Hematopoietic multipotent progenitor cell treated with erythropoietin and hydrocortisone succinate and interleukin-3 and kit ligand, for 15 days (in vitro differentiated cells): ENCODE measurements around the gene PER1.

ENCODE experiments used
- DNase-seq: peaks from one replicate; pipeline ENCODE4 v3.0.0-alpha.2; 2015; ENCODE audit warnings: low spot score

The PER1 gene

DNA sequence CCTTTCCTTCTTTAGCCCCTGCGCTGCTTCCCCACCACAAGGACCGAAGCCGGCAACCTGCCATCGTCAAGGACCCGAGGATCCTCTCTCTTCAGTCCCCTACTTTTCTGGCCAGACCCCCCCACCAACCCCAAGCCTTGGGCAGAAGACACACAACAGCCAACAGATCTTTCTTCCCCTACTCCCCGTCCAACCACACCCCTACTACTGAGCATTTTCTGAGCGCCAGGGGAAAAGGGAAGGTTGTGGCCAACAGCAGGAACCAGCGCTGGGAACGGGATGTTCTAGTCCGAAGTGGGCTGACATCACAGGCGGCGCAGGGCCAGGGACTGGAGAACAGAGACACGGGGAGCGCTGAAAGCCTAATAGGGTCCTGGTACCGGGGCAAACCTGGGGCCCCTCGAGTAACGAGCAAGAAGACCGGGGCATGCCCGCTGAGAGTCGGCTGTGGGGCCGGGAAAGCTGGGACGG, 528 bp downstream of the PER1 start:
- no peak for DNase-seq

DNA sequence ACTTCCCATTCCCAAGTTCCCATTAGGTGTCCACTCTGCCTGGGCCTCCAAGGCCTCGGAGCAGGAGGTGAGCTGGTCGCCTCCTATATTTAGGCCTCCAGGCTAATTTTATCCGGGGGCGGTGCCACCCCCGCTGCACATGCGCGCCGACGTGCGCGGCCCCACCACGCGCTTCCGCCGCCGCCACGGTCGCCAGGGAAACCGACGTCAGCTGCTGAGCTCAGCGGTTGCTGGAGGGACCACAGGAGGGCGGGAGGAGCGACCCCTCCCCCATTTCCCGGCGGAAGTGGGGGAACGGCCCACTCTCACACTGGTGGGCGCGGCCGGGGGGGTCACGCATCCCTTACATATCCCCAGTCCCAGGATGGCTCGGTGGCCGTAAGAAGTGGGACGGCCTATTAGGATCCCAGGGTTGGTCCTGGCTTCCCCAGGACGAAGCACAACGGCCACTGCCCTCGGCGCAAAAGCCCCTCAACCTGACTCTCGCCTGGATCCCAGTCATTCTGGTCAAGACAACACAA, 1.0 kb downstream of the PER1 start:
- peak; percentile 68 for DNase-seq

DNA sequence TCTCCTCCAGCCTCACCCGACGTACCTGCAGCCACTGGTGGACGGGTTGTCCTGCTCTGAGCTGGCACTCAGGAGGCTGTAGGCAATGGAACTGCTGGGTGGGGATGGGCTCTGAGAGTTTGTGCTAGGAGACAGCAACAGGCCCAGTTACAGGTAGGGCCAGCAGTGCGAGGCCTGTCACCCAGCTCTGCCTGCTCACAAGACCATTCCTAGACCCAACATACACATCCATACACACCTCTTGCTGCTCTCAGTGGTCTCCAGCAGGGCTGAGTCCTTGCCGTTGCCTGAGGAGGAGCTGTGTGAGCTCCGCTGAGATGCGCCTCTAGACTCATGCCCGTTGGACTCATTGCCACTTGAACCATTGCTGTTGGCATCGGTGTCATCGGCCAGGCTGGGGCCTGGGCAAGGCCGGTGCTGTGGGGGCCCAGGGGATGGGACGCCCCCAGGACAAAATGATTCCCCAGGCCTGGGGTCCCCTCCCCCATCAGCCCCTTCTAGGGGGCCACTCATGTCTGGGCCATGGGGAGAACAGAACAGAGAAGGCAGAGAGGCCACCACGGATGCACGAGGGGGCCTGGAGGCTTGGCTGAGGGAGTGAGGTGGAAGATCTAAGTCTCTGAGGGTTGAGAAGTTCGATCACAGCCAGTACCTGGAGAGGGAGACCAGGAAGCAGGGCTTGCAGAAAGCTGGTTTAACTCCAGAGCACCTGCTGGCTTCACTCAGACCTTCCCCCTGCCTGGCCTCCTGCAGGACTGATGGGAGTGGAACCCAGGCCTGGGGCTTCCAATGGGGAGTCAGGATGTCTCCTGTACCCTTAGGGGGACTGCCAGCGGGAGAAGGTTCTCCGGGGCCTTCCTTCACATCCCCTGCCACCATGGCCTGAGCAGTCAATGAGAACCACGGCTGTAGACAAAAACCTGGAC, 1.7 kb downstream of the PER1 start:
- DNase-seq = no peak

DNA sequence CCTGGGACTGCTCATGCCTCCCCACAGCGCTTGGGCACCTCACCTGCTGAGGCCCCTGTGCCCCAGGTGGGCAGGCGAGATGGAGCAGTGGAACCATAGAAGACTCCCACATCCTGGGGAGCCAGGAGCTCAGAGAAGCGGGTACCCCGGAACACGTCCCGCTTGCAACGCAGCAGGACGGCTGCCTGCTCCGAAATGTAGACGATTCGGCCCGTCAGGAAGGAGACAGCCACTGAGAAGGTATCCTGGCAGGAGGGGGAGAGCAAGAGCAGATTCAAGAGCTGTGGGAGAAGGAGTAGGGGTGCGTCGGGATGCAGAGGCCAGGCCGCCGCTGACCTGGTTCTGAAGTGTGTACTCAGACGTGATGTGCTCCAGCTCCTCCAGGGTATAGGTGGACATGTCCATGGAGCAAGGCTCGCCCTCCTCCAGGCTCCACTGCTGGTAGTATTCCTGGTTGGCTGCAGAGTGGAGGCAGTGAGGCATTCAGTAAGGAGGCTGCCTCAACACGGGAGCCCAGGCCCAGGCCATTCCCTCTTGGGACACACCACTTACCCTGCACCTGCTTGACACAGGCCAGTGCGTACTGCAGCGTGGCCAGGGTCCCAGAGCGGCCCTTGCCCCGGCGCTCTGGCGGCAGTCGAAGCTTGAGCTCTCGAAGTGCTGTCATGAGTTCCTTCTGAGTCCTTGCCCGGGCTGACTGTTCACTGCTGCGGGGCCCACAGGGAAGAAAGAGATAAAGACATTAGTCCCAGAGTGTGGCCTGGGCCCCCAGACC, 2.6 kb downstream of the PER1 start:
- DNase-seq = no peak

DNA sequence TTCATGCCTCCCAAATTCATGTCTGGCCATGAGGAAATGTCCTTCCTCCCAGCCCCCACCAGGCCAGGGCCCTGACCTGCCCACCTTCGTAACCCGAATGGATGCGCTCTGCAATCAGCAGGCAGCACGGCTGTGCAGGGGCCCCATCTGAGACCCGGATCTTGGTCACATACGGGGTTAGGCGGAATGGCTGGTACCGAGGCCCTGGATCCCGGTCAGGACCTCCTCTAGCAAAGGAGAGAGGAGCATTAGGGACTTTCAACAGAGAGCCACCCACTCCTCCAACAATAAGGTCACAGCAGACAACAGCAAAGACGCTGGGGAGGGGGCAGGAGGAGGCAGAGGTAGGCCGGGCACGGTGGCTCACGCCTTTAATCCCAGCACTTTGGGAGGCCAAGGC, 3.6 kb downstream of the PER1 start:
- DNase-seq = no peak

DNA sequence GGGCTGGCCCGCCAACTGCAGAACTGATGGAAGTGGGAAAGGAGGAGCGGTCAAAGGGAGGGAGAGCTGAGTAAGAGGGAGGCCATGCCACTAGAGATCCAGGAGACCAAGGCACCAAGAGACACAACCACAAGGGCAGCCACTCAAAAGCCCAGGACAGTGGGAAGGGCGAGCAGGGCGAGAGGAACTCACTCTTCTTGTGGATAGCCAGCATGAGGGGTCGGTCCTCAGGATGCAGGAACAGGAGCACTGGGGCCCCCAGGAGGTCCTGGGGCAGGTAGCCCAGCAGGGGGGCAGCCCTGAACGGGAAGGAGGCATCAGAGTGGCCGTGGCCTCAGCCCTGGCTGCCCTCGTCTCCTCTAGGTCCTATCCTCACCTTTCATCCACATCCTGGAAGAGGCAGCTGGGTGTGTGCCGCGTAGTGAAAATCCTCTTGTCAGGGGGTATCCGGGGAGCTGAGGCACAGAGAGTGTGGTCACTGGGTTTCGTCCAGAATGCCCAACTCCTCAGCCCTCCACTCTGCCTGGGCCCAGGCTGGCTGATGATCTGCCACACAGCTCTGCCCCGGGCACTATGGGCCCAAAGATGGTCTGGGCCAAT, 4.3 kb downstream of the PER1 start:
- DNase-seq = no peak

DNA sequence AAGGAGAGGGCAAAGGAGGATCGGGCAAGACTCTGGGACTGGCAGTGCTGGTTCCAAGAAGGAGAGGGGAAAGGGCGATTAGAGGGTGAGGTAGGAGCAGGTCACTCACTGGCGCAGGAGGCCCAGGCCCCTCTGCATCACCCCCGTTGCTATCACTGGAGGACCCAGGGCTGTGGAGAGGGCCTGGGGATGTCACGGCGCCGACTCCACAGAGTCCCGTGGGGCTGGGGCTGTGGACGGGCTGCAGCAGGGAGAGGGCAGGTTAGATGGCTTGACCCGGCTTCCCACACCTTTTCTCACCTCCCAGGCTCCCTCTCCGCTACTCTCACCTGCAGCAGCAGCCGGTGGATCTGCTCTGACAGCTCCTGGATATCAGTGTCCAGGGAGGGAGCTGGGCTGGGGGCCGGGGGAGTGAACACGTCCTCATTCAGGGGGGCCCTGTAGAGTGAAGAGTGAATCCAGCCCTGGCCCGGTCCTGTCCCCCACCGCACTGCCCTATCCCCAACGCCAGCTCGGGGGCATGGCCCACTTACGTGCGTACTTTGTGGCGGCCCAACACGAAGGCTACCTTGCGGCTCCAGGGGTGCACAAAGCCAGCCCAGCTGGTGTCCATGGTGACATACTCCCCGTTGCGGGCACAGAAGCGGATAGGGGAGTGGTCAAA, 4.9 kb downstream of the PER1 start:
- no peak for DNase-seq

DNA sequence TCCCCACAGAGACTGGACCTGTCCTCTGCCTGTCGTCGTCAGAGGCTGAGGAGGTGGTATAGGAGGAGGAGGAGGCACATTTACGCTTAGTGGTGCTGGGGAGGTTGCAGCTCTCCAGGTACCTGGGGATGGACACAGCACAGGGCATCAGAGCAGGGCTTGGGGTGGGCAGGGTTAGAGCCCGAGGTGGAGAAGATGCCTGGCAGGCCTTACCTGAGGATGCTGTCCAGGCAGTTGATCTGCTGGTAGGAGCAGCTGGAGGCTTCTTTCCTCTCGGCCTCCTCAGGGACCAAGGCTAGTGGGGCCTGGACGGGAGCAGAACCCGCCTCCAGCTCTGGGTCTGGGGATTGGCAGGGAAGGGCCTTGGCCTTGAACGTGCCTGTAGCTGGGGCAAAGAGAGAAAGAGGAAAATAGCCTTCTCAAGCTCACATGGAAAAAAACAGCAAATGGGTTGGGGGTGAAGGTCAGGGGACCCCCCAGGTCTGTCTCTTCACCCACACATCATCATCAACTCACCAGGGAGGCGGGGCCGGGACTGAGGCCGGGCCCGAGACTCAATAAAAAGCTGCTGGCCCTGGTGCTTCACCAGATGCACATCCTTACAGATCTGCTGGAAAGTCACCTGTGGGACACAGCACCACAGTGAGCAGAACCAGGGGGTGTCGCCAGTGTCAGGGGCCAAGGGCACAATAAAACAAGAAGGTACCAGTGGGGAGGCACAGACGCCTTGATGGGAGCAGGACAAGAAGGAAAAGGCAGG, 5.6 kb downstream of the PER1 start:
- no peak for DNase-seq

DNA sequence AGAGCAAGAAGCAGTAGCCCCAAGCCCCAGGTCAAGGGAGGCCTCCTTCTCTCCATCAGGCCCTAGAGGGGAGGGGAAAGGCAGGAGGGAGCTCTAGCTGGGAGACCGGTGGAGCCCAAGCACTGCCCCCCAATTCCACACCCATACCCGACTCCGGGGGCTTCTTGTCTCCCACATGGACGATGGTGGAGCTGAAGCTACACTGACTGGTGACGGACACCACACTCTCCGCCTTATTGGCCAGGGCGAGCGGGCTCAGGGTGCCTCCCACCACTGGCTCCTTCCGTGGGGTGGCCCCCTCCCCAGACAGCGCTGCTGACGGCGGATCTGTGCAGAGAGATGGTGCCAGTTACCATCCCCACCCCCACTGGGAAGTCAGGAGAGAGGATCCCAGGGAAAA, 6.4 kb downstream of the PER1 start:
- no peak for DNase-seq

DNA sequence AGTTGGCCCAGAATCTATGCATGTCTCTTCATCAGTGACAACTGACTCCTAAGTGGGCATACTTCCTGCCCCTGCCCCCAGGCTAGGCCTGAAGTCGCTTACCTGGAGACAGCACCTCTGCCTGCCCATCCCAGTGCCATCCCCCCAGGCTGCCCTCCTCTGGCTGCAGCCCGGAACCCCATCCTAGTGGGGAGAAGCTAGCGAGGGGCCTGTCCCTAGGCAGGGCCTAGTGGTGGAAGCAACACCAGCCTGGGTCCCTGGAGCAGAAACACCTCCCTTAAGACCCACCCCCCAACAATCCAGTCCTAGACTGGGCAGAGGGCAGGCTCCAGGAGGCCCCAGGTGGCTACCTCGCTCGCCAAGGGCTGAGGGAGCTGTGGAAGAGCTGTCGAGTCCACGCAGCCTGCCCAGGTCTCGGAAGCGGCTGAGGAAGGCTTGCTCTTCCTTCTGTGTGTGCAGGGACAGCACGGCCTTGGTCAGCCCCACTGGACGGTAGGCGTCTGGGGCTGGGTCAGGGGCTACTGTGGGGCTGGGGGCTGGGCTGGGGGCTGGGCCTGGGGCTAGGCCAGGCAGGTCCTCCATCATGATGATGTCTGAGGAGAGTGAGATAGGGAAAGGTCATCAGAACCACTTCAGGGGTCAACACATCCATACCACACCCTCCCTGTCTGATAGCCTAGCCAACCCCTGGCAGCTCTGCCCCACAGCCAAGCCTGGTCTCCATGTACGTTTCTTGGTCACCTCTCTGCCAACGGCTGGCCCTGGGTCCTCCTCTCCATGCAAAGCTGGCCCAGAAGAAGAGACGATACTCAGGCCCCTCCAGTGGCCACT, 7.6 kb downstream of the PER1 start:
- no peak for DNase-seq

DNA sequence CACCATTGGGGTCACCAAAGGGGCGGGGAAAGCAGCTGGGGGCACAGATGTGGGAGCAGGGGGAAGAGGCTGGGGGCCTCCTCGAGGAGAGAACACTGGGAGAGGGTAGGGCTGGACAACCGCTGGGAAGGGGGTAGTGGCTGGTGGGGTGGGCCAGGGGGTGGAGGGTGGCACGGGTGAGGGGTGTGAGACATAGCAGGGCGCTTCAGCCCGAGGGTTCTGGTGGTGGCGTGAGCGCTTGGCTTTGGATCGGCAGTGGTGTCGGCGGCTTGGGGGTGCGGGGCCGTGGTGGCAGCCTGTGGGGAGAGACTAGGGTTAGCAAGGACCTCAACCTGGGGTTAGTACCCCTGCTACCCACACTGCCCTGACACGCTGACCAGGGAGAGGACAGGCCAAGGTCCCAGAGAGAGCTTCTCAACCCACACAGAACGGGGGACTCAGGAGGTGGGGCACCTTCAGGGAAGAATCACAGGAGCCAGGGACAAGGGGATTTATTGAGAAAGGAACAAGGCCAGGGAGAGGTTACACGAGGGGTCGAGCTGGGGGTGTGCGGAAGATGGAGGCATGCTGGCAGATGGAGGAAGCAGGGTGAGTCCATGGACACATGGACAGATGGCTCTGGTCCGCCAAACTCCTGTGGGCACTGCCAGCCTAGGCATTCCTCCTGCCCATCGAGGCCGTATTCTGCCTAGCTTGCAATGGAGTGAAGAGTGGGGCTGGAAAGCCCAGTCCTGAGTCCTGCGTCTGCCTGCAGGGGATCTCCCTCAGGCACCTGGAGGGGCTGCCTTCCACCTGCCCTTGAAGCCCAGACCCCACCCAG, 8.4 kb downstream of the PER1 start:
- no peak for DNase-seq

DNA sequence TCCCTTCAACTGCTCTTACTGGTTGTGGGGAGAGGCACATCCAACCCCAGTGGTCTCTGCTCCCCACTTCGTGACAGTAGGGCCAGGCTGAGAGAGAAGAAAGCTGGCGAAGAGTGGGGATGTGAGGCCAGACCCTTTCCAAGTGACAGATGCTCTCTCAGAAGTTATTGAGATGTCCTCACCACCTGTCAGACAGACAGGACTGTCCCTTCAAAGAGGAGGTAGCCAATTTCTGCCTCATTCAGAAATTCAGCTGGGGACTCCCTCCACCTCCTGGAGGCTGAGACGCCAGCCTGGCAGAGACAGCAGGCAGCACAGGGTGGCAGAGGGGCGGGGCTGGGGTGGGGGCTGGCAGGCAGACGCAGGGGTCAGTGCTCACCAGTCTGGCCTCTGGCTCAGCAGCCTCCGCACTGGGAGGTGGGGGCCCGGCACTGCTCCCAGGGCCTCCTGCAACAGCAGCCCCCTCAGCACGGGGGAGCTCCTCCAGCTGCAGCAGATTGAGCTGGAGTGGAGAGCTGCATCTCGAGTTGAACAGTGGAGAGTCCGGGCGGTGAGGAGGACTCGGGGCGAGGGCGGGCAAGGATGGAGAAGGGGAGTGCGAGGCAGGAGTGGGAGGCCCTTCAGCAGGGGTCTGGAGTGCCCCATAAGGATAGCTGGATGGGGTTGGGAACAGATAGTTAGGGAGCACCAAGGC, 9.2 kb downstream of the PER1 start:
- DNase-seq = no peak

DNA sequence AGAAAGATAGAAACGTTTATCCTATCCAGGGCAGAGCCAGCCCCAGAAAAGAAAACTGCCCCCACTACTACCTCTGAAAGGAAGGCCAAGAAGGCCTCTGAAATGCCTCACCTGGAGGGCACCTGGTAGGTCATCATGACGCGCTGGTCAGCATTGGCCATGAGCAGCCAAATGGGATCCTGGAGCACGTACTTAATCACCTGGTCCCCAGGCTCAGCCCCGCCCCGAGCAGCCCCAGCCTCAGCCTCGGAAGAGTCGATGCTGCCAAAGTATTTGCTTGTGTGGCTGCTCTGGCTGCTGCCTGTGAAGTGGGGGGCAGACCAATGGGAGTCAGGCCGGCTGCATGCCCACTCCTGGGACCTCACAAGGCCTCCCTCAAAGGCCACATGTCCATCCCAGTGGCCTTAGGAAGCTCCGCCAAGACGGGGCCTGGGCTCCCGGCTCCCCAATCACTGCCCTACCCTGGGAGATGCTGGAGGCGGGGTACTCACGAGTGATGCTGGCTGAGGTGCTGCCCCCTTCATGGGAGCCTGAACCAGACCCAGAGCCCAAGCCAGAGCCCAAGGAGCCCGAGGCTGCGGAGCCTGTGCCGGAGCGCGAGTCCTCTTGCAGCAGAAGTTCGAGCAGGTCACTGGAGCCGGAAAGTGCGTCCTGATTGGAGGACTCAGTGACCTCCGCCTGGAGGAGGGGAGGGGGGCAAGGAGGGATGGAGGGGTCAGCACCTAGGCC, 9.9 kb downstream of the PER1 start:
- no peak for DNase-seq

DNA sequence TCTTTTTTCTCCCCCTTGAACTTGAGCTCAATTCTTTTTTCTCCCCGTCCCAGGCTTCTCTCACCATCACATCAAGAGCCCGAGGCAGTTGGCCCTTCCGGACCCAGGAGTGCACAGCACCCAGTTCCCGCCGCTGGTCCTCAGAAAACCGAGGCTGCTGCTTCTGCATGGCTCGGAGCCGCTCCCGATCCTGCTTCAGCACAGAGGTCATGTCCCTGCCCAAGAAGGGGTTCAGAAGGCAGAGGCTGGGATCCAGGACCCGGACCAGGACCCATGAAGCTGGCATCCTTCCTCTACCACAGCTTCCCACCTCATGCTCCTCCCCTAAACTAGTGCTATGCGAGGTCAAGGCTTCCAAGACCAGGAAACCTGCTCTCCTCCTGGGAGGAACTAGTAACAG, 10.5 kb downstream of the PER1 start:
- no peak for DNase-seq

DNA sequence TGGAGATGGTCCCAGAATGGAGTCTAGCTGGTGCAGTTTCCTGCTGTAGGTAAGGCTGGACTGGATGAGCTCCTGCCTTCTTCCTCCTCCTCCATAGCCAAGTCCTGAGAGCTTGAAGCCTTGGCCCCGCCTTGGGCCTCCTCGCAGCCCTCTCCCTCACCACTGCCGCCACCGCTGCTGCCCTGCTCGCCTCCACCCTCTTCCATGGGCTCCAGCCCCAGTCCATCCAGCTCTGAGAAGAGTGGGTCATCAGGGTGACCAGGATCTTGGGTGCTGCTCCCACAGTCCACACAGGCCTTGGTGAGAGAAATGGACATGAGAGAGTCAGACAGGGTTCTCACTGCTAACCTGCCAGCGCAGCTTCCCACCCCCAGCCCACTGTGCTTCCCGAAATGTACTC, 11.2 kb downstream of the PER1 start:
- no peak for DNase-seq

DNA sequence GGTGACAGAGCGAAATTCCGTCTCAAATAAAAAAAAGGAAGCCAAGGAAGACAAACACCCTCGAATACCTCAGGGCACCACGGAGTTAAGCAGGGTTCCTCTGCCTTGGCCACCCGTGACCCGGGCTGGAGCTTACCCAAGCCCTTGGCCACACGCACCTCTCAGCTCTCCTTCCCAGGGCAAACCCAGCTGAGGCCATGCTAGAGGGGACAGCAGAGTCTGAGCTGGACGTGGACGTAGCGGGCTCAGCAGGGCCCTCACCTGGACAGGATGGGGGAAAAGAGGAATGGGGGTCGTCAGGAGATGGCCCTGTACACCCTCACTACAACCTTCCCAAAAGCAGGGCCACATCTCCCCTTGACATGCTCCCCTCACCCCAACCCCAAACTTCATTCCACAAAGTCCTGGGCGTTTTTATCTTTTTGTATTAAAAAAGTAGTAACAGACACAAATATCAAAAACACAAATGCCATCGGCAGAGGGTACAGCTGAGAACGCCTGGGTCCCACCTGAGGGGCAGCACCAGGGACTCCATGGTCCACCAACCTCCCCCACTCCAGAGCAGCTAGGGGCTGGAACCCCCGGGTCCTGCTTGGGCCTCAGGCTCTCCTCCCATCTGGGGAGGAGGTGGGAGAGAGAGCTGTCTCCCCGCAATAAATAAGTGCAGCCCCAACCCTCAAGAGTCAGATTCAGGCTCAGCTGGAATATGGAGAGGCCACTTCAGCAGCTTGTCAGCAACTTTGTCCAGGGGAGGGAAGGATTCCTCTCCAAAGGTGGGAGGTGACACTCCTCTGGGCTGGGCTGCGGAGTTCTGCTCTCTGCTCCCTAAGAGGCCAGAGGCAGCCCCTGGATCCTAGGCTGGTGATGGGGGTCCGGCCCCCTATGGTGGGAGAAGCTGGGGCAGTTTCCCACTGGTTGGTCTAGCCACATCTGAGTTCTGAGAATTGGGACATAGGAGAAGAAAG, 11.9 kb downstream of the PER1 start:
- DNase-seq = no peak
